GM23248 (cell line): ENCODE measurements around the gene ALG14. TPM values are rescaled to one million over a fixed set of nuclear protein-coding genes. Genes with fewer than 3 reads are reported as not detected.

Source experiments
- DNase-seq: peaks from one replicate; pipeline ENCODE4 v3.0.0-alpha.2; 2015
- H2AFZ ChIP-seq: fragments of 200-600 bp; sonication (generic); 2 replicates; pipeline ENCODE4 v1.6.1; 2016; ENCODE audit warnings: antibody characterized with exemption
- H3F3A ChIP-seq: fragments of 200-600 bp; sonication (generic); 2 replicates; pipeline ENCODE4 v1.6.1; 2016; ENCODE audit warnings: mild to moderate bottlenecking, antibody characterized with exemption, mixed run types; ENCODE audit not compliant: insufficient read depth
- H3K27ac ChIP-seq: fragments of 200-600 bp; sonication (generic); 2 replicates; pipeline ENCODE4 v1.5.1; 2016; ENCODE audit warnings: mild to moderate bottlenecking
- H3K27me3 ChIP-seq: fragments of 200-600 bp; sonication (generic); replicated peaks from 2 replicates; pipeline ENCODE4 v1.6.1; 2016; ENCODE audit warnings: mild to moderate bottlenecking; ENCODE audit not compliant: insufficient read depth
- H3K36me3 ChIP-seq: fragments of 200-600 bp; sonication (generic); 2 replicates; pipeline ENCODE4 v1.6.1; 2016; ENCODE audit warnings: low read depth, mild to moderate bottlenecking
- H3K4me1 ChIP-seq: fragments of 200-600 bp; sonication (generic); 2 replicates; pipeline ENCODE4 v1.6.1; 2016; ENCODE audit warnings: mild to moderate bottlenecking; ENCODE audit not compliant: insufficient read depth
- H3K4me2 ChIP-seq: fragments of 200-600 bp; sonication (generic); one replicate; pipeline ENCODE4 v1.6.1; 2016; ENCODE audit warnings: mild to moderate bottlenecking; ENCODE audit not compliant: unreplicated experiment
- H3K4me3 ChIP-seq: fragments of 200-600 bp; sonication (generic); 2 replicates; pipeline ENCODE4 v1.5.1; 2016; ENCODE audit warnings: mild to moderate bottlenecking
- H3K79me2 ChIP-seq: fragments of 200-600 bp; sonication (generic); 2 replicates; pipeline ENCODE4 v1.6.1; 2016; ENCODE audit warnings: mild to moderate bottlenecking; ENCODE audit not compliant: insufficient read depth
- H3K9ac ChIP-seq: fragments of 200-600 bp; sonication (generic); 2 replicates; pipeline ENCODE4 v1.6.1; 2016; ENCODE audit warnings: mild to moderate bottlenecking
- H3K9me2 ChIP-seq: fragments of 200-600 bp; sonication (generic); 2 replicates; pipeline ENCODE4 v1.6.1; 2016; ENCODE audit warnings: mixed run types, mild to moderate bottlenecking, moderate library complexity; ENCODE audit not compliant: insufficient read depth
- H3K9me3 ChIP-seq: fragments of 200-600 bp; sonication (generic); one replicate; pipeline ENCODE4 v1.6.1; 2017; ENCODE audit warnings: low read depth
- H4K20me1 ChIP-seq: fragments of 200-600 bp; sonication (generic); 2 replicates; pipeline ENCODE4 v1.6.0; 2016; ENCODE audit not compliant: insufficient read depth
- EZH2 ChIP-seq: fragments of 200-600 bp; sonication (generic); IDR thresholded peaks from 2 replicates; pipeline ENCODE4 v1.6.1; 2018; ENCODE audit warnings: antibody characterized with exemption, mild to moderate bottlenecking; ENCODE audit not compliant: insufficient read depth, poor library complexity, severe bottlenecking
- EZH2phosphoT487 ChIP-seq: fragments of 200-600 bp; sonication (generic); IDR thresholded peaks from 2 replicates; pipeline ENCODE4 v1.6.1; 2018; ENCODE audit warnings: antibody characterized with exemption, moderate library complexity, mild to moderate bottlenecking, low read depth; ENCODE audit not compliant: insufficient read depth
- WGBS, 2 experiments: methylation state at CpG; one replicate each; pipeline ENCODE4 v1.1.6; 2015 to 2017; ENCODE audit warnings: low lambda C conversion rate in 2 of 2, low coverage in 1 of 2; ENCODE audit errors: missing lambda C conversion rate in 2 of 2; 5-methylcytosine and 5-hydroxymethylcytosine counted together
- in situ Hi-C: fragments of 300-500 bp; cut with MboI; formaldehyde crosslinking; loops from 2 replicates; pipeline ENCODE4 v1.15.0; 2020
- polyA plus RNA-seq: library from polyadenylated mRNA; unstranded; fragments of >200 nt; fragmentation: Nextera tagmentation; extraction: Ambion mirVana; gene quantifications from 2 replicates; pipeline ENCODE4 v1.2.1, GENCODE V29; 2016
- total RNA-seq: library from RNA; depleted of rRNA; stranded (reverse); fragments of >200 nt; shearing (Covaris generic); gene quantifications from 2 replicates; pipeline ENCODE4 v1.2.3, GENCODE V29; 2014

ALG14 gene
- total and polyA plus RNA-seq, 2 experiments from 2014 or later = 13.0 to 13.5 TPM

DNA sequence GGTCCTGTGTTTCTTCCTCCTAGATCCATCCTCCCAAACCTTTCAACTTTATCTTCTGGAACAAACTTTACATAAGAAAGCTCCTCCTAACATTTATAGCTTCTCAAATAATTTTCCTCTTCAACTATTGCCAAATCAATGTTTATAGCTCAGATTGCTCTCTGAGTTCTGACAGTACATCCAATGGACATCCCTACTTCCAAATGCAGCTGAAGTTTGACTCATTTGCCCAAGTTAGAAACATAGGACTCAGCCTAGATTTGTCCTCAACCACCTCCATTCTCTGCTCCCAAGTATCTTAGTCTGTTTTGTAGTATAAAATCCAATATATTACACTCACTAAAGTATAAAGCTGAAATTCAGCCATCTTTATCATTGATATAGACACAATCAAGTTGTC is 62.6 kb downstream of the ALG14 start:
- no peak for DNase-seq
- no peak for TF ChIP-seq EZH2phosphoT487
- no peaks in the 10 kb centered on the region for H3K36me3 ChIP-seq
- no peaks in the 10 kb centered on the region for H4K20me1 ChIP-seq
- peaks cover 11% of the 10 kb centered on the region for H3F3A ChIP-seq
- no peak overlapping the region for H3K9ac ChIP-seq
- no peak overlapping the region for H2AFZ ChIP-seq
- no peaks in the 10 kb centered on the region for H3K27me3 ChIP-seq
- H3K4me1 ChIP-seq = peaks cover 22% of the 10 kb centered on the region
- H3K4me3 ChIP-seq = no peak overlapping the region
- H3K79me2 ChIP-seq = no peaks in the 10 kb centered on the region
- H3K9me2 ChIP-seq = peaks cover 3% of the 10 kb centered on the region; the same call in 1 of the 2 replicates
- H3K9me3 ChIP-seq = no peaks in the 10 kb centered on the region
- no peak overlapping the region for H3K4me2 ChIP-seq
- in situ Hi-C loops = no loop called here
- no peak overlapping the region for H3K27ac ChIP-seq

DNA sequence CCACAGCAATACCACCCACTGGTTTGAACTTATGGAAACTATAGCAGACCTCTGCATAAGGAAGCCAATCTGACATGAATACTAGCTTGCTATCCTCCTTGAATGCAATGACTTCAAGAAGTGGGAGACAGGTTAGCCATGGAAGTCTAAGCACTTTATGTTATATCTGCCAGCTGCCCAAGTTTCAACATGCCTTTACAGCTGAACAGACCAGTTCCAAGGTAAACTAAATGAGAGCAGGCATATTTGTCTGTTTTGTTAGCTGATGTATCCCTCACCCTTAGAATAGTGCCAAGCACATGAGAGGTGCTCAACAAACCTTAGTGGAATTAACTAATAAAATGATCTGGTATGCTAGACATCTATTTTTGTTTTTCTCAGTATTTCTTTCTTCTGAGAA is 65.1 kb downstream of the ALG14 start:
- TF ChIP-seq EZH2phosphoT487 (no peak), EZH2 (no peak)
- Histone ChIP-seq H2AFZ (no peak overlapping the region), H3K36me3 (no peaks in the 10 kb centered on the region), H3K27ac (no peak overlapping the region), H3F3A (peaks cover 8% of the 10 kb centered on the region), H3K4me3 (no peak overlapping the region), H3K9me2 (peaks cover 3% of the 10 kb centered on the region; the same call in 1 of the 2 replicates), H3K9ac (no peak overlapping the region), H4K20me1 (no peaks in the 10 kb centered on the region), H3K4me1 (peaks cover 18% of the 10 kb centered on the region), H3K9me3 (no peaks in the 10 kb centered on the region), H3K27me3 (no peaks in the 10 kb centered on the region), H3K4me2 (no peak overlapping the region), H3K79me2 (no peaks in the 10 kb centered on the region)
- in situ Hi-C loops = no loop called here
- no peak for DNase-seq

DNA sequence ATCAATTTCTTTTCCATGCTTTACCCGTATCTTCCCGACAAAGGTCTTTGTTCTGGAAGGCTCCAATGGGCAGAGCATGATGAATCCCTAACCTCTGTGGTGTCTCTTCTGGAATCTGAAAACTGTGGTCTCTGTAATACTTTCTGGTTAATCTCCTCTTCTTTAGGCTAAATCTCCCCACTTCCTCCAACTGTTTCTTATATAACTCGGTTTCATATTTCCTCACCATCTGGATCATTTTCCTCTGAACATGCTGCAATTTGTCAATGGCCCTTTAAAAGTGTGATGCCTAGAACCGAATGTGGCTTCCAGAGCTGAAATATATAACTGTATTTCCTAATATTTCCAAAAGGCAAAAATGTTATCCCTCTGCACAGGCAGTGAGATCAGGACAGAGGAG is 66.1 kb downstream of the ALG14 start:
- no peak for TF ChIP-seq EZH2
- no peak for TF ChIP-seq EZH2phosphoT487
- Histone ChIP-seq H3K4me2 (no peak overlapping the region), H3K4me1 (peaks cover 18% of the 10 kb centered on the region), H2AFZ (no peak overlapping the region), H3K27ac (no peak overlapping the region), H3K9me2 (peaks cover 3% of the 10 kb centered on the region; the same call in 1 of the 2 replicates), H3K4me3 (no peak overlapping the region), H3F3A (peaks cover 10% of the 10 kb centered on the region; the same call in 1 of the 2 replicates), H4K20me1 (no peaks in the 10 kb centered on the region), H3K9me3 (no peaks in the 10 kb centered on the region), H3K9ac (no peak overlapping the region), H3K79me2 (no peaks in the 10 kb centered on the region), H3K27me3 (no peaks in the 10 kb centered on the region), H3K36me3 (no peaks in the 10 kb centered on the region)
- in situ Hi-C loops = no loop called here
- 83 to 90% methylated on average over 4 of the region's 4 CpGs for WGBS, 2 experiments
- no peak for DNase-seq

DNA sequence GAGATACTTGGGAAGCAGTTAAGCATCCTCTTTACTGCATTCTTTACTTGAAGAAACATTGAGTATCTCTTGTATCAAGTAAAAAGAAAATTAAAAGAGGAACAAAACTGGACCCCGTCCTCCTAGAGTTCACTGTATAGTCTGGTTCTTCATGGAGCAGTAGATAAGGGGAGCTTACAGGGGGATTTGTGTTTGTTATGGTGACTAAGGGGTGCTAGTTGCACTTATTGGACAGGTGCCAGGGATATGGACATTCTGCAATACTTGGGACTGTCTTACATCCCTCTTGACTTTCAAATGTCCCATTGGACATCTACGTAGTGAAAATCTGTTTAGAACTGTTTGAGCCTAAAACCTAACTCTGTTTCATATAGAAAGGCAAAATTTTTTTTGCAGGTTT is 67.2 kb downstream of the ALG14 start:
- no peaks in the 10 kb centered on the region for H3K27me3 ChIP-seq
- peaks cover 3% of the 10 kb centered on the region; the same call in 1 of the 2 replicates for H3K9me2 ChIP-seq
- no peak for TF ChIP-seq EZH2phosphoT487
- no peak for TF ChIP-seq EZH2
- no peak overlapping the region for H3K27ac ChIP-seq
- H3K4me1 ChIP-seq = peaks cover 18% of the 10 kb centered on the region
- no peaks in the 10 kb centered on the region for H3K36me3 ChIP-seq
- no peaks in the 10 kb centered on the region for H3K79me2 ChIP-seq
- H3K4me3 ChIP-seq = no peak overlapping the region
- in situ Hi-C loops = no loop called here
- no peaks in the 10 kb centered on the region for H4K20me1 ChIP-seq
- WGBS, 2 experiments = 97 to 98% methylated on average over 2 of the region's 2 CpGs
- no peak overlapping the region for H3K4me2 ChIP-seq
- DNase-seq = no peak
- H3K9ac ChIP-seq = no peak overlapping the region
- H2AFZ ChIP-seq = no peak overlapping the region
- H3K9me3 ChIP-seq = no peaks in the 10 kb centered on the region
- H3F3A ChIP-seq = peaks cover 10% of the 10 kb centered on the region; the same call in 1 of the 2 replicates

DNA sequence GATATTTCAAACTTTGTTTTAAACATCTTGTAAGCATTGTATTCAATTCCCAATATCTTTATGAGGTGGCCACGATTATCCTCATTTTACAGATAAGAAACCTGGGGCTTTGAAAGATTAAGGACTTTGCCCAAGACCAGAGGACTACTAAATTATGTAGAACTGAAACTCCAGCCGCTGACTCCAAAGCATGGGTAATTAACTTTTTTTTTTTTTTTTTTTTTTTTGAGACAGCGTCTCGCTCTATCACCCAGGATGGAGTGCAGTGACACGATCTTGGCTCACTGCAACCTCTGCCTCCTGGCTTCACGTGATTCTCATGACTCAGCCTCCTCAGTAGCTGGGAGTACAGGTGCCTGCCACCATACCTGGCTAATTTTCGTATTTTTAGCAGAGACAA is 68.7 kb downstream of the ALG14 start:
- H3K4me2 ChIP-seq = no peak overlapping the region
- H3K27ac ChIP-seq = no peak overlapping the region
- 93% methylated on average over 4 to 7 of the region's 7 CpGs for WGBS, 2 experiments
- TF ChIP-seq EZH2phosphoT487 = no peak
- TF ChIP-seq EZH2 = no peak
- H4K20me1 ChIP-seq = no peaks in the 10 kb centered on the region
- in situ Hi-C loops = no loop called here
- no peaks in the 10 kb centered on the region for H3K9me2 ChIP-seq
- no peak overlapping the region for H3K4me3 ChIP-seq
- DNase-seq = no peak
- H3K4me1 ChIP-seq = peaks cover 18% of the 10 kb centered on the region
- no peaks in the 10 kb centered on the region for H3K27me3 ChIP-seq
- no peak overlapping the region for H3K9ac ChIP-seq
- no peaks in the 10 kb centered on the region for H3K36me3 ChIP-seq
- H3K9me3 ChIP-seq = no peaks in the 10 kb centered on the region
- no peaks in the 10 kb centered on the region for H3K79me2 ChIP-seq
- H2AFZ ChIP-seq = no peak overlapping the region
- peaks cover 10% of the 10 kb centered on the region; the same call in 1 of the 2 replicates for H3F3A ChIP-seq
